Effector memory CD8-positive, alpha-beta T cell (primary cell): ENCODE measurements around the gene LRRK1.

Experiments used
- ATAC-seq: fragments of 150-1000 bp; cut with Tn5 transposase; replicated peaks from 2 replicates; pipeline ENCODE4 v1.10.0; 2021; ENCODE audit warnings: mild to moderate bottlenecking, moderate library complexity
- DNase-seq, 3 experiments: peaks; one replicate each; pipeline ENCODE4 v3.0.0; 2021
- H3K27ac Mint-ChIP-seq, 2 donors: one replicate each; pipeline ENCODE4 v1.8.0; 2022; ENCODE audit warnings: mild to moderate bottlenecking in 2 of 2, mixed read lengths in 2 of 2, moderate library complexity in 2 of 2
- H3K27me3 Mint-ChIP-seq, 2 donors: one replicate each; pipeline ENCODE4 v1.8.0; 2022; ENCODE audit warnings: mixed read lengths in 2 of 2
- H3K36me3 Mint-ChIP-seq: one replicate; pipeline ENCODE4 v1.8.0; 2022; ENCODE audit warnings: mild to moderate bottlenecking, moderate library complexity, mixed read lengths; ENCODE audit not compliant: insufficient read depth
- H3K4me1 Mint-ChIP-seq, 2 donors: one replicate each; pipeline ENCODE4 v1.8.0; 2022; ENCODE audit warnings: low read depth in 2 of 2, mixed read lengths in 2 of 2
- H3K4me3 Mint-ChIP-seq, 2 donors: one replicate each; pipeline ENCODE4 v1.8.0; 2022; ENCODE audit warnings: mild to moderate bottlenecking in 2 of 2, mixed read lengths in 2 of 2, moderate library complexity in 2 of 2
- H3K9me3 Mint-ChIP-seq, 2 donors: one replicate each; pipeline ENCODE4 v1.8.0; 2022; ENCODE audit warnings: mixed read lengths in 2 of 2

LRRK1 gene

DNA sequence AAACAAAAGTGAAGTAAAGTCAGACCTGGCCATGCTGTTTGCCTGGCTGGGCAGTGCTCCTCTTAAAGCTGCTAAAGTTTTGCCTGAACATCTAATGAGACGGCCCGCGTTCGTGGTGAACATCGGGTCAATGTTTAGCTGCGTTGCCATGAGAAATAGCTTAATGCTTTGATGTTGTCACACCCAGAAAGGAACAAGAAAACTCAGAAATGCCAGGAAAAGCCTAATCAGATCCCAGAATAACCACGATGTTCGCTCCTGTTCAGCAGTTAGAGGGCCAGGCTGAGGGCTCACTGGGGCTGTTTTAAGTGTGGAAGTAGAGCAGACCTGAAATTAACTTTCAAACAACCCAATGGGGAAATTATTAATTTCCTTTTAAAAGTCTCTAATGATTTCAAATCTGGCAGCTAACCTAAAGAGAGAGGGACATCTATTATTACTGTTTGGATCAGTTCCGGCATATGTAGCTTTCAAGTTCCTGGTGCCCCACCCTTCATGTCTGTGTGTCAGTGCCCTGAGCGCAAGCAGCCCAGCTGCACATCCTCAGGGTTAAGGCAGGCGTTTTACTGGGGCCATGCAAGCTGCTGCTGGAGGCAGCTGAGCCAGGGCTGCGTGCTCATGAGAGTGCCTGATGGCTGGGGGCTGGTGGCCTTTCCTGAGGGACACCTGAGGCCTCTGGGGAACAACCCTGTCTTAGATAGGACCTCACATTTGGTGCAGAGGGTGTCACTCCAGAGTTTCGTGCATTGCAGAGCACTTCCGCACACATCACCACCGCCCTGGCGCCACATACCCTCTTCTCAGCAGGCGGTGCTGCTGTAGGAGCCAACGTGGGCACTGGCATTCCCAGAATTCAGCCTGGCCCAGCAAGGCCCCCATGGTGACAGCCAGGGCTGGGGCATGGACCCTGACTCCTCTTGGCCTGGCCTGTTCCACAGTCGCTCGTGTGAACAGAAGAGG is 76.6 kb downstream of the LRRK1 start:
- H3K9me3 Mint-ChIP-seq: no peaks in the 10 kb centered on the region
- H3K4me3 Mint-ChIP-seq: no peak overlapping the region
- H3K27ac Mint-ChIP-seq: no peak overlapping the region
- DNase-seq (no peak), ATAC-seq (no peak)
- H3K4me1 Mint-ChIP-seq: no peaks in the 10 kb centered on the region
- no peaks in the 10 kb centered on the region for H3K36me3 Mint-ChIP-seq
- H3K27me3 Mint-ChIP-seq: peaks cover 31 to 32% of the 10 kb centered on the region in 2 donors

- no peaks in the 10 kb centered on the region for H3K9me3 Mint-ChIP-seq
Measured at GRCh38 chr15:100997442-100997841, 78.3 kb downstream of the LRRK1 start.

DNA sequence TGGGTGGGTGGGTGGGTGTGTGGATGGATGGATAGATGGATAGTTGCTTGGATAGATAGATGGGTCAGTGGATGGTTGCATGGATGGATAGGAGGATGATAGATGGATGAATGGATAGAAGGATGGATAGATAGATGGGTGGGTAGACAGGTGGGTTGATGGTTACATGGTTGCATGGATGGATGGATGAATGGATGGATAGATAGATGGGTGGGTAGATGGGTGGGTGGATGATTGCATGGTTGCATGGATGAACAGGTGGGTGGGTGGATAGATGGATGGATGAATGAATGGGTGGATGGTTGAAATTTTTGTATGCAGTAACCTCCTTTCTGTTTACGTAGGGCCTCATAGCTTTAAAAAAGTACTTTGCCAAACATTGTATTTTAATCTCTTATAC is 79.5 kb downstream of the LRRK1 start:
- Mint-ChIP-seq H3K4me3 (no peak overlapping the region), H3K36me3 (no peaks in the 10 kb centered on the region), H3K27me3 (peaks cover 36 to 43% of the 10 kb centered on the region in 2 donors), H3K27ac (no peak overlapping the region), H3K9me3 (no peaks in the 10 kb centered on the region), H3K4me1 (no peaks in the 10 kb centered on the region)
- DNase-seq (no peak), ATAC-seq (no peak)

More at GRCh38 chr15:100997442-100997841, 78.3 kb downstream of the LRRK1 start:
- H3K27me3 Mint-ChIP-seq: peaks cover 42% of the 10 kb centered on the region in 2 donors
- DNase-seq (no peak), ATAC-seq (no peak)
- H3K4me1 Mint-ChIP-seq: no peaks in the 10 kb centered on the region
- no peak overlapping the region for H3K27ac Mint-ChIP-seq
- H3K4me3 Mint-ChIP-seq: no peak overlapping the region
- H3K36me3 Mint-ChIP-seq: no peaks in the 10 kb centered on the region

DNA sequence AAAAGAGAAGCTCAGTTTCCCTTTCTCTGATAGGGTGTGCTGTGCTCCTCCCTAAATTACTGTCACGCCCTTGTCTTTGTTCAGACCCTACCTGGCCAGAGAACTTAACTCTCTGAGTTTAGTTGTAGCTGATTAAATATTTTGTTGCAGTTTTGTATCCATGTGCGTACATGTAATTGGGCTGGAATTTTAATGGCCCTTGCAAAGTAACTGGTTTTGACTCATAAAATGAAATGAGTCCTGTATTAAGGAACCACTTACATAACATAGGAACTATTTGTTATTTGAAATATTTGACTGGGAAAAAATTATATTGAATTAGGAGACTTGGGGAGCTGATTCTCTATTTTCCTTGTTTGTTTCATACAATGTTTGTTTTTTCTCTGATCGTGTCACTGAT is 80.2 kb downstream of the LRRK1 start:
- peaks cover 32 to 49% of the 10 kb centered on the region in 2 donors for H3K27me3 Mint-ChIP-seq

DNA sequence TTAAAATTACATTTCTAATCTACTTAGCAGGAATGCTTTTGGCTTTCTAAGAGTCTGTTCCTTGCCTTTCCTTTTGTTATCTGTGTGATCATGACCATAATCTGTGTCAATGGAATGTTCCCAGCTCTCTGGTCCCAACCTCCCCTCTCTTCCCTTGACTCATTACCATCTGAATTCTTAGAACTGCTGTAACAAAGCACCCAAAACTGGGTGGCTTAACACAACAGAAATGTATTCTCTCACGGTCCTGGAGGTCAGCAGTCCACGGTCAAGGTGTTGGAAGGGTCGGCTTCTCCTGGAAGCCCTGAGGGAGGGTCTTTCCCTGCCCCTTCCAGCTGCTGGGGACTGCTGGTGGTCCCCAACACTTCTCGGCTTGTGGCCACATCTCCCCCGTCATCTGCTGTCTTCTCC is 81.1 kb downstream of the LRRK1 start:
- H3K4me1 Mint-ChIP-seq: no peaks in the 10 kb centered on the region
- no peak for DNase-seq
- H3K9me3 Mint-ChIP-seq: no peaks in the 10 kb centered on the region
- H3K36me3 Mint-ChIP-seq: no peaks in the 10 kb centered on the region
- no peak overlapping the region for H3K27ac Mint-ChIP-seq
- peaks cover 36 to 46% of the 10 kb centered on the region in 2 donors for H3K27me3 Mint-ChIP-seq
- ATAC-seq: no peak
- no peak overlapping the region for H3K4me3 Mint-ChIP-seq

More for the DNA sequence above, 80.2 kb downstream of the LRRK1 start:
- no peak overlapping the region for H3K27ac Mint-ChIP-seq
- DNase-seq (no peak), ATAC-seq (no peak)
- no peaks in the 10 kb centered on the region for H3K9me3 Mint-ChIP-seq
- H3K4me1 Mint-ChIP-seq: no peaks in the 10 kb centered on the region
- H3K4me3 Mint-ChIP-seq: no peak overlapping the region
- H3K36me3 Mint-ChIP-seq: no peaks in the 10 kb centered on the region

GRCh38 chr15:101001056-101001455 is 81.9 kb downstream of the LRRK1 start:
- Mint-ChIP-seq H3K4me1 (no peaks in the 10 kb centered on the region), H3K36me3 (no peaks in the 10 kb centered on the region), H3K9me3 (no peaks in the 10 kb centered on the region), H3K27ac (no peak overlapping the region), H3K4me3 (no peak overlapping the region), H3K27me3 (peaks cover 37 to 43% of the 10 kb centered on the region in 2 donors)
- no peak for DNase-seq
- ATAC-seq: no peak

DNA sequence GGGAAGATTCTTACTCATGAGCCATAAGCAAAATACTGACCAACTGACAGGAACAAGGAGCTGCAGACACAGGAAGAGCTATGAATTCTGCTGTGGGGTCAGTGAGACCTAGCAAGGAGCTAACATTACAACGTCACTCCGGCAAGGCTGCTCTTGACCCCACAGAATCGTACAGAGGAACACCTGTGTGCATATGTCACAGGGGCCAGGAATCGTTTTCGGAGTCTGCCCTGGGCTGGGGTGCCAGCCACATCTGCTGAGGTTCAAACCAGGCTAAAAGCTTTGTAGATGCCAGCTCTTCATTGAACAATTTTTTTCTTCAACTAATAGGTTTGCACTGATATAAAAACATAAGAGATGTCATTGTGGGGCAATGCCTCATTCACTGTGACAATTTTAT is 82.6 kb downstream of the LRRK1 start:
- no peaks in the 10 kb centered on the region for H3K36me3 Mint-ChIP-seq
- DNase-seq (no peak), ATAC-seq (no peak)
- H3K4me1 Mint-ChIP-seq: no peaks in the 10 kb centered on the region
- H3K27me3 Mint-ChIP-seq: peaks cover 31 to 35% of the 10 kb centered on the region in 2 donors
- H3K9me3 Mint-ChIP-seq: no peaks in the 10 kb centered on the region
- H3K27ac Mint-ChIP-seq: no peak overlapping the region
- H3K4me3 Mint-ChIP-seq: no peak overlapping the region

DNA sequence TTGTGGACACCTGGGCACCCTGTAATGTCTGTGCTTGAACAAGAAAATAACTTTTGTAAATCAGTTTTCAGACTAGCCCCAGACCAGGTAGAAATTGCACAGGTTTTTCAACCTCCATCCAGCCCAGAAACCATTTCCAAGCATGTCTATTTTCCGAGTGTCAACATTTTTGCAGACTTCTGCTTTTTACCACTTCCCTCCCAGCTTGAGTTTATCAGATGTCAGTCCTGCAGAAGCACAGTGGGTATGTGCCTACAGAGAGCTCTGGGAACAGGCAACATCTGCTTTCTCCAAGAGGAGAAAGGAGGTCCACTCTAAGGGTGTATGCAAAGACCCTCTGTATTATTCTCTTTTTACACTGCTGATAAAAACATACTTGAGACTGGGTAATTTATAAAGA is 83.9 kb downstream of the LRRK1 start:
- Mint-ChIP-seq H3K9me3 (no peaks in the 10 kb centered on the region), H3K4me3 (no peak overlapping the region), H3K27me3 (peaks cover 31 to 34% of the 10 kb centered on the region in 2 donors), H3K27ac (peak overlapping the region in 1 of 2 donors; percentile 44), H3K4me1 (peaks cover 7 to 11% of the 10 kb centered on the region in 2 donors), H3K36me3 (no peaks in the 10 kb centered on the region)
- no peak for ATAC-seq
- DNase-seq: no peak

DNA sequence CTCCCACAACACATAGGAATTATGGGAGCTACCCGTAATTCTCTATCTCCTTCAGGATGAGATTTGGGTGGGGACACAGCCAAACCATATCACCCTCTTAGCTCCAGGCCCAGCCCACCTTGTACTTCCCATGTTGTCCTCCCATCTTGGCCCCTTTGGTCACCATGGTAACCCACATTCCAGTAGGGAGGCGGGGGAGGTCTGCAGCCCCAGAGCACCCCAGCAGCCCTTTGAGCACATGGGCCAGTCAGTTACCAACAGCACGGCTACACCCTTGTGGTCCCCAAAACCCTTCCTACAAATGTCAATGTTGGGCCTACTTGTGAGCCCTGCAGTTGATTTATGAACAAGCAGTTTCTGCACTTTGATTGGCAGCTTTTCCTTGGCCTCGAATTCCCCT is 84.5 kb downstream of the LRRK1 start:
- DNase-seq (no peak), ATAC-seq (no peak)
- H3K36me3 Mint-ChIP-seq: no peaks in the 10 kb centered on the region
- H3K4me1 Mint-ChIP-seq: peaks cover 14% of the 10 kb centered on the region in 2 donors
- H3K27ac Mint-ChIP-seq: peak overlapping the region in 1 of 2 donors; percentile 44
- no peaks in the 10 kb centered on the region for H3K9me3 Mint-ChIP-seq
- H3K4me3 Mint-ChIP-seq: no peak overlapping the region
- H3K27me3 Mint-ChIP-seq: peaks cover 26 to 34% of the 10 kb centered on the region in 2 donors

DNA sequence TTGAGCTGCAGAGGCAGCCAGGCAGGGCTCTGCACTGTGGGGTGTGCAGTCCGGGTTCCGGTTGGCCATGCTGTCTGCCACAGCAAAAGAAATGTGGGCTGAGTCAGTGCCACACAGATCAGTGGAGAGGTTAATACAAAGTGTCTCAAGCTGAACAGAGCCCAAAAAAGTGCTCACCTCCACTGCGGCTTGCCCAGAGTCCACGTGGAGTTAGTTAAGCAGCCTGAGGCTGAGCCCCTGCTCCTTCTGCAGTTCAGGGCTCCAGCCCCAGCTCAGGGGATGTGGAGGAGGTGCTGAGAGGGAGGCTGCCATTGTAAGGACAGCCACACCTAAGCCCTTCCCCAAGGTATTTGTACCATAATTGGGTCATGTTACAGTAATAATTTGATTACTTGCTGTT is 85.3 kb downstream of the LRRK1 start:
- H3K27ac Mint-ChIP-seq: no peak overlapping the region
- ATAC-seq (no peak), DNase-seq (no peak)
- H3K9me3 Mint-ChIP-seq: no peaks in the 10 kb centered on the region
- H3K4me3 Mint-ChIP-seq: no peak overlapping the region
- no peaks in the 10 kb centered on the region for H3K36me3 Mint-ChIP-seq
- peaks cover 14 to 17% of the 10 kb centered on the region in 2 donors for H3K4me1 Mint-ChIP-seq
- H3K27me3 Mint-ChIP-seq: peaks cover 25 to 34% of the 10 kb centered on the region in 2 donors

- Mint-ChIP-seq H3K4me1 (peaks cover 14 to 17% of the 10 kb centered on the region in 2 donors), H3K27ac (no peak overlapping the region), H3K4me3 (no peak overlapping the region), H3K27me3 (peaks cover 22 to 28% of the 10 kb centered on the region in 2 donors), H3K9me3 (no peaks in the 10 kb centered on the region), H3K36me3 (no peaks in the 10 kb centered on the region)
- DNase-seq (no peak), ATAC-seq (no peak)
Measured at GRCh38 chr15:101004986-101005747, 86.0 kb downstream of the LRRK1 start.

DNA sequence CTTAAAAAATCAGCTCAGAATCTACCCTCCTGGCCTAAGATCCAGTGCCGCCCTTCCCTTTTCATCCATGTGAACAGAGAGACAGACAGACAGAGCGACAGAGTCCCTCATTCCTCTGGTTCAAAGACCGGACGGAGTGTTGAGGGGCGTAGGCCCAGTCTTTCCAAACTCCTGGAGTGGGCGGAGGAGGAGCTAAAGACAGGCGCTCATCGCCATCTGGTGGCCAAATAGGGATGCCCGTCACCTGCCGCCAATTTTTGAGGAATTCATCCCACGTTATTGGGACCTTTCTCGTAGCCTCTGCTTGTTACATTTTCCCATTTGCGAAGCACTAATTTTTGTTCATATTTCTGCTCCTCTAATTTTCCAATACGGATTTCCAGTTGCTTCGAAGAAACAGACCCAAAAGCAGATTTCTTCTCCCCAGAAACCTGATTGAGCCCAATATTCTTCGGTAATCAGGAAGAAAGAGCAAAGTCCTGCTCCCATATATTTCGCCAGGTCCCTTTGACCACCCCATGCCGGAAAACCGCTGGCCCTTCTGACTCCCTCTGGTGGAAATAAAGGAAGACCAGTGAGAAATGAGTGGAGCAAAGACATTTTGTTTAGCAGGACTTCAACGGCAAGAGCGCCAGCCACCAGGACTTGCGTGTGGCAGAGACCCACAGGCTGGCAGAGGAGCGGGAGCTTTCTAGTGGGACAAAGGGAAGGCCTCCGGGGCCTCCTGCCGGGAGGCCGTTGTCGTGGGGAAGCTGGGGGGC is 88.0 kb downstream of the LRRK1 start:
- Mint-ChIP-seq H3K9me3 (no peaks in the 10 kb centered on the region), H3K27me3 (peaks cover 11% of the 10 kb centered on the region in 2 donors), H3K36me3 (no peaks in the 10 kb centered on the region), H3K4me3 (peak overlapping the region; percentile 89 to 91), H3K4me1 (peaks cover 14 to 17% of the 10 kb centered on the region in 2 donors), H3K27ac (peak overlapping the region in 1 of 2 donors; percentile 83)
- DNase-seq (peak; percentile 23 to 38 (median 26)), ATAC-seq (peak; percentile 28)
